MCF 10A (cell line): Measurements from ENCODE around the gene EMC8. TPM values are rescaled to one million over a fixed set of nuclear protein-coding genes. Genes with fewer than 3 reads are reported as not detected.

Experiments used
- BruUV-seq: library from RNA; stranded (reverse); fragments of 400-500 nt; replicated peaks from 2 replicates; lab custom pipeline; 2021; lab: Mats Ljungman, UMichigan
- CTCF ChIA-PET: fragments of 300-600 bp; sonication (Branson Sonifier 250); formaldehyde crosslinking; extraction: SDS; loops from one replicate; lab custom pipeline; 2021; ENCODE audit warnings: antibody characterized with exemption, inconsistent platforms; lab: Yijun Ruan, JAX
- POLR2A ChIA-PET: fragments of 300-600, 350-650 bp; sonication (Branson Sonifier 250); formaldehyde crosslinking; extraction: SDS; loops from one replicate; lab custom pipeline; 2020; ENCODE audit warnings: antibody characterized with exemption, inconsistent platforms; lab: Yijun Ruan, JAX
- DNase-seq: peaks from one replicate; pipeline ENCODE4 v3.0.0-alpha.2; 2018; ENCODE audit not compliant: unreplicated experiment
- H3K27ac Mint-ChIP-seq: one replicate; pipeline ENCODE4 v1.8.0; 2022; ENCODE audit warnings: mild to moderate bottlenecking, low read depth, mixed read lengths; ENCODE audit not compliant: unreplicated experiment
- H3K27me3 Mint-ChIP-seq: one replicate; pipeline ENCODE4 v1.8.0; 2022; ENCODE audit warnings: mixed read lengths; ENCODE audit not compliant: insufficient read depth, unreplicated experiment
- H3K36me3 Mint-ChIP-seq: one replicate; pipeline ENCODE4 v1.8.0; 2022; ENCODE audit warnings: mild to moderate bottlenecking, moderate library complexity, mixed read lengths; ENCODE audit not compliant: insufficient read depth, unreplicated experiment
- H3K4me1 Mint-ChIP-seq: one replicate; pipeline ENCODE4 v1.8.0; 2022; ENCODE audit warnings: mixed read lengths; ENCODE audit not compliant: insufficient read depth, unreplicated experiment
- H3K4me3 Mint-ChIP-seq: one replicate; pipeline ENCODE4 v1.8.0; 2022; ENCODE audit warnings: mild to moderate bottlenecking, moderate library complexity, mixed read lengths; ENCODE audit not compliant: unreplicated experiment
- H3K9me3 Mint-ChIP-seq: one replicate; pipeline ENCODE4 v1.8.0; 2022; ENCODE audit warnings: mixed read lengths; ENCODE audit not compliant: unreplicated experiment
- CTCF ChIP-seq: fragments of 200-600 bp; IDR thresholded peaks from one replicate; pipeline ENCODE4 v1.8.0; 2022; ENCODE audit warnings: antibody characterized with exemption, mild to moderate bottlenecking; ENCODE audit not compliant: unreplicated experiment
- intact Hi-C: fragments of 100-400 bp; cut with micrococcal nuclease; formaldehyde crosslinking; loops from 2 replicates; pipeline ENCODE4 v1.14.1; 2022
- total RNA-seq: library from RNA; stranded (reverse); gene quantifications from 2 replicates; pipeline ENCODE4 v1.2.3, GENCODE V29; 2022

The EMC8 gene
- total RNA-seq, 1 experiment from 2014 or later, result 68.5 TPM

- peaks cover 13% of the 10 kb centered on the region for H3K36me3 Mint-ChIP-seq
- intact Hi-C loops, result no loop called here
Observed at GRCh38 chr16:85765211-85765610, 34.1 kb downstream of the EMC8 start.

DNA sequence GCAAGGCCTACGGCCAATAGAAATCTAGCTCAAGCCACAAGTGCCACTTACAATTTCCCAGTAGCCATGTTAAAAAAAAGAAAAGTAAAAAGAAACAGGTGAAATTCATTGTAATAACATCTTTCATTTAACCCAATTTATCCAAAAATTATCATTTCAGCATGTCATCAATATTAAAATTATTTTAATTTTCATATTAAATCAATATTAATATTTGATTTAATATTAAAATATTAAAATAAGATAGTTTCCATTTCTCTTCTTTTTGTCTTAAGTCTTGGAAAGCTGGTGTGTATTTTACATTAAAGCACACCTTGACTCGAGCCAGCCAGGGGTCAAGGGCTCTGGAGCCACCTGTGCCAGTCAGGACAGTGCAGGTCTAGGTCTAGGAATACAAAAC is 35.7 kb downstream of the EMC8 start:
- no peaks in the 10 kb centered on the region for H3K9me3 Mint-ChIP-seq
- peaks cover 13% of the 10 kb centered on the region for H3K36me3 Mint-ChIP-seq
- BruUV-seq, result no TSS peak
- intact Hi-C loops, result no loop called here
- DNase-seq, result no peak
- TF ChIP-seq CTCF, result no peak
- ChIA-PET CTCF (no interaction called here), POLR2A (no interaction called here)
- no peak overlapping the region for H3K4me3 Mint-ChIP-seq
- no peaks in the 10 kb centered on the region for H3K27me3 Mint-ChIP-seq
- peaks cover 12% of the 10 kb centered on the region for H3K4me1 Mint-ChIP-seq
- H3K27ac Mint-ChIP-seq, result no peak overlapping the region

More at GRCh38 chr16:85765211-85765610, 34.1 kb downstream of the EMC8 start:
- no peak for DNase-seq
- Mint-ChIP-seq H3K27me3 (no peaks in the 10 kb centered on the region), H3K4me3 (no peak overlapping the region), H3K4me1 (peaks cover 12% of the 10 kb centered on the region), H3K27ac (no peak overlapping the region), H3K9me3 (no peaks in the 10 kb centered on the region)
- ChIA-PET CTCF (no interaction called here), POLR2A (no interaction called here)
- no TSS peak for BruUV-seq
- no peak for TF ChIP-seq CTCF

- no peak for DNase-seq
Observed at GRCh38 chr16:85762970-85763369, 36.4 kb downstream of the EMC8 start.

GRCh38 chr16:85761861-85762260 is 37.5 kb downstream of the EMC8 start:
- H3K36me3 Mint-ChIP-seq, result peaks cover 7% of the 10 kb centered on the region
- ChIA-PET POLR2A (interaction anchor here (0.7 kb wide), 1 partner anchor 39 kb away, joined by 3 read pairs; no protein-coding TSS in a partner anchor), CTCF (no interaction called here)
- H3K9me3 Mint-ChIP-seq, result no peaks in the 10 kb centered on the region
- DNase-seq, result no peak
- intact Hi-C loops, result no loop called here
- peaks cover 7% of the 10 kb centered on the region for H3K4me1 Mint-ChIP-seq
- TF ChIP-seq CTCF, result no peak
- H3K27ac Mint-ChIP-seq, result no peak overlapping the region
- no TSS peak for BruUV-seq
- H3K4me3 Mint-ChIP-seq, result no peak overlapping the region
- H3K27me3 Mint-ChIP-seq, result no peaks in the 10 kb centered on the region

More at GRCh38 chr16:85762970-85763369, 36.4 kb downstream of the EMC8 start:
- POLR2A ChIA-PET, result interaction anchor here (0.7 kb wide), 1 partner anchor 10 kb away, joined by 3 read pairs; no protein-coding TSS in a partner anchor
- Mint-ChIP-seq H3K27ac (no peak overlapping the region), H3K4me1 (peaks cover 8% of the 10 kb centered on the region), H3K27me3 (no peaks in the 10 kb centered on the region), H3K4me3 (no peak overlapping the region), H3K9me3 (no peaks in the 10 kb centered on the region), H3K36me3 (peaks cover 13% of the 10 kb centered on the region)
- no TSS peak for BruUV-seq
- TF ChIP-seq CTCF, result no peak
- CTCF ChIA-PET, result no interaction called here
- intact Hi-C loops, result no loop called here
